GM12878 (cell line): Measurements from ENCODE around the gene HNRNPA2B1. TPM values are rescaled to one million over a fixed set of nuclear protein-coding genes. Genes with fewer than 3 reads are reported as not detected.

ENCODE experiments used
- ATAC-seq: fragments of 200-7000 bp; cut with Tn5 transposase; 3 replicates; pipeline ENCODE4 v1.9.1; 2020; ENCODE audit warnings: mild to moderate bottlenecking, moderate library complexity
- BruUV-seq: library from RNA; stranded (reverse); fragments of 400-500 nt; replicated peaks from 2 replicates; lab custom pipeline; 2021; lab: Mats Ljungman, UMichigan
- CTCF ChIA-PET: fragments of 300-600 bp; sonication (Branson Sonifier 250); formaldehyde crosslinking; extraction: SDS; loops from one replicate; lab custom pipeline; 2021; ENCODE audit warnings: inconsistent platforms; lab: Yijun Ruan, JAX
- POLR2A ChIA-PET: fragments of 350-600 bp; formaldehyde crosslinking; extraction: SDS; loops from one replicate; lab custom pipeline; 2021; ENCODE audit warnings: inconsistent platforms; lab: Charles Lee
- RAD21 ChIA-PET: fragments of 300-600 bp; sonication (Branson Sonifier 250); formaldehyde crosslinking; loops from one replicate; lab custom pipeline; 2023; ENCODE audit warnings: antibody characterized with exemption; ENCODE audit not compliant: unreplicated experiment; lab: Charles Lee
- SMC1A ChIA-PET: fragments of 300-600 bp; sonication (Branson Sonifier 250); formaldehyde crosslinking; loops from one replicate; lab custom pipeline; 2023; ENCODE audit not compliant: unreplicated experiment, uncharacterized antibody; lab: Charles Lee
- DNase-seq: peaks from one replicate; pipeline ENCODE4 v3.0.0-alpha.2; 2011; ENCODE audit warnings: low read depth, low spot score
- FAIRE-seq: peaks from 3 replicates; lab custom pipeline; 2011; peaks lifted over from hg19 to GRCh38; lab: Jason Lieb, UNC
- H2AFZ ChIP-seq: 2 replicates; pipeline ENCODE4 v1.6.0; 2011; ENCODE audit warnings: low read depth, low read length, control low read depth; ENCODE audit not compliant: control insufficient read depth
- H3K27ac ChIP-seq: 2 replicates; pipeline ENCODE4 v1.5.1; 2011; ENCODE audit warnings: control low read depth; ENCODE audit not compliant: control insufficient read depth, insufficient read depth
- H3K27me3 ChIP-seq, 2 experiments: replicated peaks in 1 of 2; 2 replicates each; pipeline versions ENCODE4 v1.6.0 to v1.6.1; 2011; ENCODE audit warnings: low read length in 1 of 2; ENCODE audit not compliant: control insufficient read depth in 2 of 2, insufficient read depth in 2 of 2
- H3K36me3 ChIP-seq, 2 experiments: 2 replicates each; pipeline ENCODE4 v1.5.1; 2011; ENCODE audit warnings: low read length in 1 of 2; ENCODE audit not compliant: control insufficient read depth in 2 of 2, insufficient read depth in 2 of 2
- H3K4me1 ChIP-seq: 2 replicates; pipeline ENCODE4 v1.6.1; 2011; ENCODE audit warnings: mild to moderate bottlenecking, low read length, moderate library complexity, mixed read lengths; ENCODE audit not compliant: control insufficient read depth, insufficient read depth
- H3K4me2 ChIP-seq: 2 replicates; pipeline ENCODE4 v1.6.0; 2011; ENCODE audit warnings: control low read depth; ENCODE audit not compliant: control insufficient read depth, insufficient read depth
- H3K4me3 ChIP-seq: fragments of 200-600 bp; sonication (generic); 2 replicates; pipeline ENCODE4 v1.5.1; 2016
- H3K79me2 ChIP-seq: 2 replicates; pipeline ENCODE4 v1.6.0; 2011; ENCODE audit warnings: low read length; ENCODE audit not compliant: control insufficient read depth, insufficient read depth
- H3K9ac ChIP-seq: 2 replicates; pipeline ENCODE4 v1.8.0; 2011; ENCODE audit warnings: low read length, control low read depth, mixed read lengths; ENCODE audit not compliant: control insufficient read depth, insufficient read depth
- H3K9me3 ChIP-seq: replicated peaks from 3 replicates; pipeline ENCODE4 v1.5.1; 2011; ENCODE audit warnings: mild to moderate bottlenecking, low read length; ENCODE audit not compliant: control insufficient read depth, insufficient read depth
- H4K20me1 ChIP-seq: 2 replicates; pipeline ENCODE4 v1.6.0; 2011; ENCODE audit not compliant: control insufficient read depth, insufficient read depth
- BACH1 ChIP-seq: fragments of 450-650 bp; IDR thresholded peaks from 2 replicates; pipeline ENCODE4 v1.6.1; 2017; ENCODE audit warnings: mild to moderate bottlenecking, borderline replicate concordance
- CHD1 ChIP-seq: IDR thresholded peaks from 2 replicates; pipeline ENCODE4 v1.6.1; 2012; ENCODE audit warnings: low read depth, low read length, improper control_type of control experiment
- CHD4 ChIP-seq: fragments of 200-600 bp; sonication (generic); IDR thresholded peaks from 2 replicates; pipeline ENCODE4 v1.6.1; 2016; ENCODE audit warnings: mild to moderate bottlenecking
- CREM ChIP-seq: IDR thresholded peaks from 2 replicates; pipeline ENCODE4 v1.6.1; 2014; ENCODE audit warnings: antibody characterized with exemption, low read depth
- EGR1 ChIP-seq, 2 experiments: IDR thresholded peaks; 1 replicate in 1 of 2; 2 replicates in 1 of 2; pipeline ENCODE4 v1.6.1; 2011 to 2012; ENCODE audit warnings: low read depth in 2 of 2, low read length in 2 of 2, borderline replicate concordance in 1 of 2, mild to moderate bottlenecking in 1 of 2, moderate library complexity in 1 of 2
- FOS ChIP-seq: IDR thresholded peaks from 3 replicates; pipeline ENCODE4 v1.6.1; 2011; ENCODE audit warnings: borderline replicate concordance; ENCODE audit not compliant: insufficient read length; ENCODE audit errors: extremely low read depth
- IKZF1 ChIP-seq: fragments of 450-650 bp; conservative IDR thresholded peaks from 2 replicates; pipeline ENCODE4 v1.6.1; 2017; ENCODE audit warnings: antibody characterized with exemption, mild to moderate bottlenecking
- MYB ChIP-seq: fragments of 150-350 bp; IDR thresholded peaks from 2 replicates; pipeline ENCODE4 v1.6.1; 2014; ENCODE audit warnings: mild to moderate bottlenecking, low read depth, low read length, borderline replicate concordance
- NFIC ChIP-seq: IDR thresholded peaks from 2 replicates; pipeline ENCODE4 v1.6.1; 2012; ENCODE audit warnings: low read depth, mild to moderate bottlenecking, inconsistent platforms, low read length, moderate library complexity
- NR2C1 ChIP-seq: fragments of 450-650 bp; IDR thresholded peaks from 2 replicates; pipeline ENCODE4 v1.6.1; 2017; ENCODE audit warnings: antibody characterized with exemption, mild to moderate bottlenecking, moderate library complexity
- RAD51 ChIP-seq: fragments of 450-650 bp; IDR thresholded peaks from 2 replicates; pipeline ENCODE4 v1.6.1; 2016; ENCODE audit warnings: moderate library complexity, mild to moderate bottlenecking, inconsistent platforms
- SMARCA5 ChIP-seq: fragments of 450-650 bp; IDR thresholded peaks from 2 replicates; pipeline ENCODE4 v1.6.1; 2017; ENCODE audit warnings: mild to moderate bottlenecking
- WGBS: methylation state at CpG from one replicate; pipeline ENCODE4 v1.1.6; 2016; ENCODE audit warnings: low lambda C conversion rate; ENCODE audit not compliant: insufficient replicate concordance, insufficient coverage; ENCODE audit errors: missing lambda C conversion rate; 5-methylcytosine and 5-hydroxymethylcytosine counted together
- in situ Hi-C: fragments of 300-500 bp; cut with MboI; formaldehyde crosslinking; loops from 9 replicates; pipeline ENCODE4 v1.14.3; 2018; ENCODE audit warnings: mixed read lengths
- intact Hi-C: fragments of 100-400 bp; cut with micrococcal nuclease; formaldehyde crosslinking; loops from one replicate; pipeline ENCODE4 v1.14.2; 2022; ENCODE audit not compliant: unreplicated experiment
- polyA plus RNA-seq, 11 experiments: library from polyadenylated mRNA; depleted of rRNA in 4 of 11; unstranded in 6 of 11; stranded (reverse) in 5 of 11; fragments of >200 nt; fragmentation: Nextera tagmentation in 4 of 11; fragmentation: Illumina TruSeq in 1 of 11; extraction: Ambion mirVana in 4 of 11; extraction: Trizol in 1 of 11; gene quantifications; 1 replicate in 1 of 11; 2 replicates in 10 of 11; pipeline versions ENCODE4 v1.2.1 to v1.2.3, GENCODE V29; 2011 to 2016; ENCODE audit warnings: inconsistent platforms in 2 of 11, missing spikeins in 2 of 11, low read depth in 1 of 11
- total RNA-seq, 4 experiments: library from RNA; depleted of rRNA in 3 of 4; stranded (reverse); fragments of >200 nt in 3 of 4; fragmentation: Illumina TruSeq in 1 of 4; extraction: Trizol in 1 of 4; gene quantifications; 2 replicates each; pipeline versions ENCODE4 v1.2.1 to v1.2.3, GENCODE V29; 2013 to 2021
- TF ChIP-seq, protein P1 (sequence below): fragments of 450-650 bp; conservative IDR thresholded peaks from 2 replicates; pipeline ENCODE4 v1.6.1; 2017; ENCODE audit warnings: mild to moderate bottlenecking, moderate library complexity
- TF ChIP-seq, protein P2 (sequence below): fragments of 450-650 bp; IDR thresholded peaks from 2 replicates; pipeline ENCODE4 v1.6.1; 2018; ENCODE audit warnings: mild to moderate bottlenecking, low read depth, moderate library complexity; ENCODE audit not compliant: partially characterized antibody
- TF ChIP-seq, protein P3 (sequence below): IDR thresholded peaks from 2 replicates; pipeline ENCODE4 v1.6.1; 2012; ENCODE audit warnings: low read depth, low read length, improper control_type of control experiment

The HNRNPA2B1 gene
- total and polyA plus RNA-seq, 10 of the 15 experiments (the other 5 are each of a cell fraction or from before 2014, with no cell fraction given), result 295 to 1,396 (median 932) TPM

DNA sequence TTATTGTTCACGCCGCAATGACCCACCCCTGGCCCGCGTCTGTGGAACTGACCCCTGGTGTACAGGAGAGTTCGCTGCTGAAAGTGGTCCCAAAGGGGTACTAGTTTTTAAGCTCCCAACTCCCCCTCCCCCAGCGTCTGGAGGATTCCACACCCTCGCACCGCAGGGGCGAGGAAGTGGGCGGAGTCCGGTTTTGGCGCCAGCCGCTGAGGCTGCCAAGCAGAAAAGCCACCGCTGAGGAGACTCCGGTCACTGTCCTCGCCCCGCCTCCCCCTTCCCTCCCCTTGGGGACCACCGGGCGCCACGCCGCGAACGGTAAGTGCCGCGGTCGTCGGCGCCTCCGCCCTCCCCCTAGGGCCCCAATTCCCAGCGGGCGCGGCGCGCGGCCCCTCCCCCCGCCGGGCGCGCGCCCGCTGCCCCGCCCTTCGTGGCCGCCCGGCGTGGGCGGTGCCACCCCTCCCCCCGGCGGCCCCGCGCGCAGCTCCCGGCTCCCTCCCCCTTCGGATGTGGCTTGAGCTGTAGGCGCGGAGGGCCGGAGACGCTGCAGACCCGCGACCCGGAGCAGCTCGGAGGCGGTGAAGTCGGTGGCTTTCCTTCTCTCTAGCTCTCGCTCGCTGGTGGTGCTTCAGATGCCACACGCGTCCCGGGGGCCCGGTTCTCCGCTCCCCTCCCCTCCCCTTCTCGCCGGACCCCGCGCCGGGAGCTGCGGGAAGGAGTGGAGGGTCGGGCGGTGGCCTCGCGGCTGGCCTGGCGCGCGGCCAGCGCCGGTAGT lies 887 bp upstream of the HNRNPA2B1 start, which contains the start of gene CBX3 (continued):
- TF ChIP-seq BACH1, result 0 out of 2 replicates have a peak, but pooled peaks have one; percentile 22
- TF ChIP-seq, protein P1, sequence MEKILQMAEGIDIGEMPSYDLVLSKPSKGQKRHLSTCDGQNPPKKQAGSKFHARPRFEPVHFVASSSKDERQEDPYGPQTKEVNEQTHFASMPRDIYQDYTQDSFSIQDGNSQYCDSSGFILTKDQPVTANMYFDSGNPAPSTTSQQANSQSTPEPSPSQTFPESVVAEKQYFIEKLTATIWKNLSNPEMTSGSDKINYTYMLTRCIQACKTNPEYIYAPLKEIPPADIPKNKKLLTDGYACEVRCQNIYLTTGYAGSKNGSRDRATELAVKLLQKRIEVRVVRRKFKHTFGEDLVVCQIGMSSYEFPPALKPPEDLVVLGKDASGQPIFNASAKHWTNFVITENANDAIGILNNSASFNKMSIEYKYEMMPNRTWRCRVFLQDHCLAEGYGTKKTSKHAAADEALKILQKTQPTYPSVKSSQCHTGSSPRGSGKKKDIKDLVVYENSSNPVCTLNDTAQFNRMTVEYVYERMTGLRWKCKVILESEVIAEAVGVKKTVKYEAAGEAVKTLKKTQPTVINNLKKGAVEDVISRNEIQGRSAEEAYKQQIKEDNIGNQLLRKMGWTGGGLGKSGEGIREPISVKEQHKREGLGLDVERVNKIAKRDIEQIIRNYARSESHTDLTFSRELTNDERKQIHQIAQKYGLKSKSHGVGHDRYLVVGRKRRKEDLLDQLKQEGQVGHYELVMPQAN, result peak; percentile 41

DNA sequence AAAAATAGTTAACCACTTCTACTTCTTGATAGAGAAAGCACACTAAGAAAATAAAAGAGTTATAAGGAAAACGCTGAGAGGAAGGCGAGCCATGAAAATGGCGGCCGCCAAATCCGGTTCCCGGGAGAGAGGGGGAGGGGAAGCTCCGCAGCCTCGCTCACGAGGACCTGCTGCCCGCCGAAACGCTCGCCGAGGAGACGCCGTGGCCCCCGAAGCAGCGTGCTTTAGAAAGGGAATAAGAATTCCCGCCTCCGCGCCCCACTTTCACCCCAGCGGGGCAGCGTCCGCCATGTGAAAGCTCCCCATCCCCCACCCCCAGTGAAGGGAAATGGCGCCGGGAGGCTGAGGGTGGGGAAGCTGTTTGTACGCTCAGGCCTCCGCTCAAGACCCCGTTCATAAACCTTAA lies 505 bp downstream of the HNRNPA2B1 start:
- H3K4me2 ChIP-seq, result no peak overlapping the region
- in situ Hi-C loops, result loop anchor here (5.0 kb wide), 1 partner anchor 92 kb away; the partner anchor contains the start of gene SNX10
- SMC1A ChIA-PET, result interaction anchor here (1.1 to 11.0 kb wide), 8 partner anchors 9 to 232 kb away, joined by 3 to 198 read pairs (median 6); partner anchors contain the start of gene NFE2L3
- peaks cover 5% of the 10 kb centered on the region for H4K20me1 ChIP-seq
- no peak overlapping the region for H2AFZ ChIP-seq
- H3K27me3 ChIP-seq, result no peaks in the 10 kb centered on the region
- intact Hi-C loops, result loop anchor here (2.0 to 10.0 kb wide), 6 partner anchors 47 to 465 kb away; partner anchors contain the start of gene NFE2L3
- RAD21 ChIA-PET, result interaction anchor here (1.2 to 12.7 kb wide), 8 partner anchors 33 to 306 kb away, joined by 5 to 164 read pairs (median 20); partner anchors contain the start of gene NFE2L3
- 0 out of 2 replicates have a peak, but pooled peaks cover 8% of the 10 kb centered on the region for H3K4me1 ChIP-seq
- H3K4me3 ChIP-seq, result peak overlapping the region; percentile 98
- FAIRE-seq (no peak), DNase-seq (no peak), ATAC-seq (peak; percentile 46)
- no TSS peak for BruUV-seq
- peak overlapping the region; percentile 94 for H3K27ac ChIP-seq
- WGBS, result under 1% methylated on average over 25 of the region's 29 CpGs
- H3K79me2 ChIP-seq, result peaks cover 90% of the 10 kb centered on the region
- POLR2A ChIA-PET, result interaction anchor here (0.5 to 12.7 kb wide), 14 partner anchors 9 to 335 kb away, joined by 3 to 206 read pairs (median 4); partner anchors contain the start of gene NFE2L3
- CTCF ChIA-PET, result interaction anchor here (0.7 to 13.1 kb wide), 7 partner anchors 11 to 306 kb away, joined by 3 to 203 read pairs (median 37); partner anchors contain the start of gene NFE2L3
- peaks cover 2 to 17% of the 10 kb centered on the region in 2 experiments for H3K36me3 ChIP-seq
- peak overlapping the region; percentile 98 for H3K9ac ChIP-seq
- no peaks in the 10 kb centered on the region; the same call in 2 of the 3 replicates for H3K9me3 ChIP-seq
- TF ChIP-seq IKZF1 (peak; percentile 74), CHD1 (0 out of 2 replicates have a peak, but pooled peaks have one; percentile 22), CHD4 (no peak), EGR1 (IDR thresholded peaks at IDR 0.05; ENCODE audit: borderline replicate concordance in 1 of 2, low read depth in 2 of 2, low read length in 2 of 2) (peak in 1 of 2 experiments; percentile 34; a peak in 1 of 3 replicates), RAD51 (0 out of 2 replicates have a peak, but pooled peaks have one; percentile 21), MYB (no peak), SMARCA5 (peak; percentile 13; the same call in 1 of the 2 replicates), NR2C1 (peak; percentile 49), CREM (0 out of 2 replicates have a peak, but pooled peaks have one; percentile 12), FOS (no peak), NFIC (peak; percentile 47; the same call in 1 of the 2 replicates)
- TF ChIP-seq, protein P2, sequence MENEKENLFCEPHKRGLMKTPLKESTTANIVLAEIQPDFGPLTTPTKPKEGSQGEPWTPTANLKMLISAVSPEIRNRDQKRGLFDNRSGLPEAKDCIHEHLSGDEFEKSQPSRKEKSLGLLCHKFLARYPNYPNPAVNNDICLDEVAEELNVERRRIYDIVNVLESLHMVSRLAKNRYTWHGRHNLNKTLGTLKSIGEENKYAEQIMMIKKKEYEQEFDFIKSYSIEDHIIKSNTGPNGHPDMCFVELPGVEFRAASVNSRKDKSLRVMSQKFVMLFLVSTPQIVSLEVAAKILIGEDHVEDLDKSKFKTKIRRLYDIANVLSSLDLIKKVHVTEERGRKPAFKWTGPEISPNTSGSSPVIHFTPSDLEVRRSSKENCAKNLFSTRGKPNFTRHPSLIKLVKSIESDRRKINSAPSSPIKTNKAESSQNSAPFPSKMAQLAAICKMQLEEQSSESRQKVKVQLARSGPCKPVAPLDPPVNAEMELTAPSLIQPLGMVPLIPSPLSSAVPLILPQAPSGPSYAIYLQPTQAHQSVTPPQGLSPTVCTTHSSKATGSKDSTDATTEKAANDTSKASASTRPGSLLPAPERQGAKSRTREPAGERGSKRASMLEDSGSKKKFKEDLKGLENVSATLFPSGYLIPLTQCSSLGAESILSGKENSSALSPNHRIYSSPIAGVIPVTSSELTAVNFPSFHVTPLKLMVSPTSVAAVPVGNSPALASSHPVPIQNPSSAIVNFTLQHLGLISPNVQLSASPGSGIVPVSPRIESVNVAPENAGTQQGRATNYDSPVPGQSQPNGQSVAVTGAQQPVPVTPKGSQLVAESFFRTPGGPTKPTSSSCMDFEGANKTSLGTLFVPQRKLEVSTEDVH, result no peak
- TF ChIP-seq, protein P3, sequence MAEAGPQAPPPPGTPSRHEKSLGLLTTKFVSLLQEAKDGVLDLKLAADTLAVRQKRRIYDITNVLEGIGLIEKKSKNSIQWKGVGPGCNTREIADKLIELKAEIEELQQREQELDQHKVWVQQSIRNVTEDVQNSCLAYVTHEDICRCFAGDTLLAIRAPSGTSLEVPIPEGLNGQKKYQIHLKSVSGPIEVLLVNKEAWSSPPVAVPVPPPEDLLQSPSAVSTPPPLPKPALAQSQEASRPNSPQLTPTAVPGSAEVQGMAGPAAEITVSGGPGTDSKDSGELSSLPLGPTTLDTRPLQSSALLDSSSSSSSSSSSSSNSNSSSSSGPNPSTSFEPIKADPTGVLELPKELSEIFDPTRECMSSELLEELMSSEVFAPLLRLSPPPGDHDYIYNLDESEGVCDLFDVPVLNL, result no peak
